ENCODE data around the gene RPP25L.

DNA sequence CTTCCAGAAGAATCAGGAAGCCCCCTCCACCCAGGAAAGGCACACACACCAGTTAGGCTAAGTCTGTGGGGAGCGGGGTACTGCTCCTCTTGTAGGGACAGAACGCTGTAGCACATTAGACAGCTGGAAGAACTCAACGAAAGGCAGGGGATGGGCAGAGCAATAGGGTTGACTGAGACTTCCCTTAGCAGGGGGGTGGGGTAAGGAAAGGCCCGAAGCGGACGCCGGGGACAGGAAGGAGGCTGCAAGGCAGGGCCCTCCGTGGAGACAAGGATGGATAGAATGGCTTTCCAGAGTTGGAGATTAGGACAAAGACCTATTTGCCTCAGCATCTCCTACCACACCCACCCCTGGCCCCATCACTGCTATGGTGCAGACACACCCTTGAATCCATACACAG, 36.7 kb downstream of the RPP25L start:
- TF ChIP-seq, protein P1, sequence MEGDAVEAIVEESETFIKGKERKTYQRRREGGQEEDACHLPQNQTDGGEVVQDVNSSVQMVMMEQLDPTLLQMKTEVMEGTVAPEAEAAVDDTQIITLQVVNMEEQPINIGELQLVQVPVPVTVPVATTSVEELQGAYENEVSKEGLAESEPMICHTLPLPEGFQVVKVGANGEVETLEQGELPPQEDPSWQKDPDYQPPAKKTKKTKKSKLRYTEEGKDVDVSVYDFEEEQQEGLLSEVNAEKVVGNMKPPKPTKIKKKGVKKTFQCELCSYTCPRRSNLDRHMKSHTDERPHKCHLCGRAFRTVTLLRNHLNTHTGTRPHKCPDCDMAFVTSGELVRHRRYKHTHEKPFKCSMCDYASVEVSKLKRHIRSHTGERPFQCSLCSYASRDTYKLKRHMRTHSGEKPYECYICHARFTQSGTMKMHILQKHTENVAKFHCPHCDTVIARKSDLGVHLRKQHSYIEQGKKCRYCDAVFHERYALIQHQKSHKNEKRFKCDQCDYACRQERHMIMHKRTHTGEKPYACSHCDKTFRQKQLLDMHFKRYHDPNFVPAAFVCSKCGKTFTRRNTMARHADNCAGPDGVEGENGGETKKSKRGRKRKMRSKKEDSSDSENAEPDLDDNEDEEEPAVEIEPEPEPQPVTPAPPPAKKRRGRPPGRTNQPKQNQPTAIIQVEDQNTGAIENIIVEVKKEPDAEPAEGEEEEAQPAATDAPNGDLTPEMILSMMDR (IDR thresholded peaks at IDR 0.05): no peak
- TF ChIP-seq POLR2A (IDR thresholded peaks at IDR 0.05): no peak
